ENCODE results near the gene INHBE.

INHBE gene

GRCh38 chr12:57446292-57446960 is 8.7 kb upstream of the INHBE start:
- Histone ChIP-seq H3K4me3 (ENCODE audit: low read depth, low read length, poor library complexity, severe bottlenecking) (no peak overlapping the region), H3K9ac (ENCODE audit: low read length) (no peak overlapping the region), H3K4me2 (ENCODE audit: low read length) (no peak overlapping the region), H3K9me2 (ENCODE audit: low read depth, low read length) (no peaks in the 10 kb centered on the region), H3K79me2 (ENCODE audit: insufficient read depth, low read length) (no peaks in the 10 kb centered on the region), H3K36me3 (ENCODE audit: insufficient read depth, low read length) (no peaks in the 10 kb centered on the region), H3K4me1 (ENCODE audit: insufficient read depth, low read length, severe bottlenecking) (no peaks in the 10 kb centered on the region), H3F3A (ENCODE audit: insufficient read depth, low read length) (no peaks in the 10 kb centered on the region), H3K9me3 (ENCODE audit: low read length) (0 out of 2 replicates have a peak, but pooled peaks cover 2% of the 10 kb centered on the region), H3K27me3 (ENCODE audit: insufficient read depth, low read length) (no peaks in the 10 kb centered on the region), H4K20me1 (ENCODE audit: insufficient read depth, low read length) (no peaks in the 10 kb centered on the region), H3K27ac (ENCODE audit: low read depth, low read length, poor library complexity, severe bottlenecking) (no peak overlapping the region), H2AFZ (ENCODE audit: low read length) (no peak overlapping the region)
- TF ChIP-seq EZH2 (IDR thresholded peaks at IDR 0.05; ENCODE audit: borderline replicate concordance, low read length): no peak
- TF ChIP-seq CTCF (IDR thresholded peaks at IDR 0.05; ENCODE audit: low read length): no peak

- H3K27me3 ChIP-seq (ENCODE audit: insufficient read depth, low read length): no peaks in the 10 kb centered on the region
- no peak overlapping the region for H3K4me2 ChIP-seq (ENCODE audit: low read length)
- no peaks in the 10 kb centered on the region for H3K36me3 ChIP-seq (ENCODE audit: insufficient read depth, low read length)
- H3K4me3 ChIP-seq (ENCODE audit: low read depth, low read length, poor library complexity, severe bottlenecking): no peak overlapping the region
- TF ChIP-seq EZH2 (IDR thresholded peaks at IDR 0.05; ENCODE audit: borderline replicate concordance, low read length) (no peak), CTCF (IDR thresholded peaks at IDR 0.05; ENCODE audit: low read length) (no peak)
- H3F3A ChIP-seq (ENCODE audit: insufficient read depth, low read length): no peaks in the 10 kb centered on the region
- H3K9me2 ChIP-seq (ENCODE audit: low read depth, low read length): no peaks in the 10 kb centered on the region
- H3K9me3 ChIP-seq (ENCODE audit: low read length): no peaks in the 10 kb centered on the region
- H4K20me1 ChIP-seq (ENCODE audit: insufficient read depth, low read length): no peaks in the 10 kb centered on the region
- H3K4me1 ChIP-seq (ENCODE audit: insufficient read depth, low read length, severe bottlenecking): no peaks in the 10 kb centered on the region
- no peak overlapping the region for H3K27ac ChIP-seq (ENCODE audit: low read depth, low read length, poor library complexity, severe bottlenecking)
- H2AFZ ChIP-seq (ENCODE audit: low read length): no peak overlapping the region
- H3K79me2 ChIP-seq (ENCODE audit: insufficient read depth, low read length): no peaks in the 10 kb centered on the region
- H3K9ac ChIP-seq (ENCODE audit: low read length): no peak overlapping the region
Observed at GRCh38 chr12:57448669-57449068, 6.4 kb upstream of the INHBE start.

- Histone ChIP-seq H3K9me3 (ENCODE audit: low read length) (no peaks in the 10 kb centered on the region), H2AFZ (ENCODE audit: low read length) (no peak overlapping the region), H3K79me2 (ENCODE audit: insufficient read depth, low read length) (no peaks in the 10 kb centered on the region), H3K4me2 (ENCODE audit: low read length) (no peak overlapping the region), H3K27ac (ENCODE audit: low read depth, low read length, poor library complexity, severe bottlenecking) (no peak overlapping the region), H3K9me2 (ENCODE audit: low read depth, low read length) (no peaks in the 10 kb centered on the region), H3K4me3 (ENCODE audit: low read depth, low read length, poor library complexity, severe bottlenecking) (no peak overlapping the region), H3K9ac (ENCODE audit: low read length) (no peak overlapping the region), H3K36me3 (ENCODE audit: insufficient read depth, low read length) (no peaks in the 10 kb centered on the region), H3K27me3 (ENCODE audit: insufficient read depth, low read length) (no peaks in the 10 kb centered on the region), H3K4me1 (ENCODE audit: insufficient read depth, low read length, severe bottlenecking) (no peaks in the 10 kb centered on the region), H4K20me1 (ENCODE audit: insufficient read depth, low read length) (no peaks in the 10 kb centered on the region), H3F3A (ENCODE audit: insufficient read depth, low read length) (no peaks in the 10 kb centered on the region)
- no peak for TF ChIP-seq CTCF (IDR thresholded peaks at IDR 0.05; ENCODE audit: low read length)
- TF ChIP-seq EZH2 (IDR thresholded peaks at IDR 0.05; ENCODE audit: borderline replicate concordance, low read length): no peak
Observed at GRCh38 chr12:57449375-57449774, 5.7 kb upstream of the INHBE start.
